Spleen (tissue), 13 donors: ENCODE results near the gene LBHD1. TPM values are rescaled to one million over a fixed set of nuclear protein-coding genes. Genes with fewer than 3 reads are reported as not detected.
A peak's percentile ranks its signal among the peaks of the same experiment; 100 is the strongest.

ENCODE experiments used
- DNase-seq: peaks from one replicate; pipeline ENCODE4 v3.0.0-alpha.2; 2020
- H3K27ac ChIP-seq, 8 donors: fragments of 200-600 bp; sonication (generic) in 7 of 8; 1 replicate in 4 of 8; 2 replicates in 4 of 8; pipeline versions ENCODE4 v1.5.0 to v1.8.0; 2016 to 2021; ENCODE audit warnings: inconsistent platforms in 4 of 8, mild to moderate bottlenecking in 4 of 8, moderate library complexity in 1 of 8
- H3K27me3 ChIP-seq, 7 donors: fragments of 200-600 bp; sonication (generic) in 6 of 7; replicated peaks in 1 of 7; 1 replicate in 4 of 7; 2 replicates in 3 of 7; pipeline versions ENCODE4 v1.5.0 to v1.8.0; 2016 to 2021; ENCODE audit warnings: inconsistent platforms in 3 of 7, mild to moderate bottlenecking in 1 of 7
- H3K36me3 ChIP-seq, 6 donors: fragments of 200-600 bp; sonication (generic) in 5 of 6; 1 replicate in 4 of 6; 2 replicates in 2 of 6; pipeline versions ENCODE4 v1.5.0 to v1.8.0; 2016 to 2021; ENCODE audit warnings: inconsistent platforms in 2 of 6
- H3K4me1 ChIP-seq, 6 donors: fragments of 200-600 bp; sonication (generic) in 5 of 6; 1 replicate in 3 of 6; 2 replicates in 3 of 6; pipeline versions ENCODE4 v1.5.0 to v1.8.0; 2016 to 2021; ENCODE audit warnings: inconsistent platforms in 3 of 6
- H3K4me3 ChIP-seq, 8 donors: fragments of 200-600 bp; sonication (generic) in 7 of 8; 1 replicate in 4 of 8; 2 replicates in 4 of 8; pipeline versions ENCODE4 v1.5.0 to v1.8.0; 2016 to 2021; ENCODE audit warnings: inconsistent platforms in 4 of 8, mild to moderate bottlenecking in 4 of 8, moderate library complexity in 2 of 8
- H3K9me3 ChIP-seq, 8 donors: fragments of 200-600 bp; sonication (generic) in 7 of 8; 1 replicate in 4 of 8; 2 replicates in 4 of 8; pipeline versions ENCODE4 v1.5.0 to v1.8.0; 2016 to 2021; ENCODE audit warnings: inconsistent platforms in 4 of 8
- POLR2A ChIP-seq, 3 donors: fragments of 450-650 bp; IDR thresholded peaks; one replicate each; pipeline ENCODE4 v1.5.1; 2017; ENCODE audit warnings: antibody characterized with exemption in 3 of 3, mild to moderate bottlenecking in 1 of 3
- POLR2AphosphoS5 ChIP-seq, 3 donors: sonication (generic); formaldehyde crosslinking; IDR thresholded peaks; one replicate each; pipeline ENCODE4 v1.5.1; 2017; ENCODE audit warnings: antibody characterized with exemption in 3 of 3
- WGBS, 5 donors: extraction: QIAGEN DNeasy Blood & Tissue Kit in 3 of 5; methylation state at CpG; one replicate each; pipeline versions ENCODE4 v1.1.5 to v1.1.7; 2013 to 2018; 5-methylcytosine and 5-hydroxymethylcytosine counted together
- intact Hi-C: fragments of 100-400 bp; cut with DNase I; formaldehyde crosslinking; loops from one replicate; pipeline ENCODE4 v1.15.0; 2023; ENCODE audit warnings: low total_unique reads
- long read RNA-seq, 2 donors: transcript quantifications; one replicate each; lab custom pipeline, GENCODE V29; 2026
- polyA plus RNA-seq, 3 donors: library from polyadenylated mRNA; stranded (reverse); fragments of 200-250 nt; gene quantifications; one replicate each; pipeline ENCODE4 v1.2.1, GENCODE V29; 2013
- total RNA-seq, 7 donors: library from RNA; depleted of rRNA in 3 of 7; stranded (reverse); fragments of >200 nt in 3 of 7; fragmentation: NEBNext Ultra II Directional in 4 of 7; extraction: Animal tissue kit (Norgen Biotek cat#: 25700) in 4 of 7; gene quantifications; one replicate each; pipeline versions ENCODE4 v1.1.0 to v1.2.1, GENCODE V29; 2016 to 2021
- TF ChIP-seq, protein P1 (sequence below), 11 experiments: fragments of 200-600 bp in 7 of 11; fragments of 450-650 bp in 4 of 11; sonication (generic) in 4 of 11; IDR thresholded peaks in 8 of 11; conservative IDR thresholded peaks in 3 of 11; 1 replicate in 7 of 11; 2 replicates in 4 of 11; pipeline versions ENCODE4 v1.4.0 to v1.8.0; 2016 to 2021; ENCODE audit warnings: antibody characterized with exemption in 11 of 11, inconsistent platforms in 4 of 11, mild to moderate bottlenecking in 1 of 11
- donor health status: healthy with polysubstance abuse.
- donor health status: DM: no; HTN: no; CAD: no; lungs with moderate emphysema.
- donor health status: DM: no; HTN: no; CAD: no.
- donor health status: Bipolar disorder and iron deficiency.
- donor health status: healthy.
- donor health status: DM: no; HTN: no; CAD: no.
- donor health status: DM: yes; HTN: yes; CAD: no.

The LBHD1 gene
- total RNA-seq (10 to 100 TPM in 6 of 7 donors, 1 to 10 TPM in 1; 10.0 to 20.2 (median 12.8) TPM), polyA plus RNA-seq (10 to 100 TPM in 2 of 3 donors, 1 to 10 TPM in 1; 7.3 to 21.2 (median 15.1) TPM)
- long read RNA-seq, donor 1 = 0 reads
- long read RNA-seq, donor 2 = 0 reads

DNA sequence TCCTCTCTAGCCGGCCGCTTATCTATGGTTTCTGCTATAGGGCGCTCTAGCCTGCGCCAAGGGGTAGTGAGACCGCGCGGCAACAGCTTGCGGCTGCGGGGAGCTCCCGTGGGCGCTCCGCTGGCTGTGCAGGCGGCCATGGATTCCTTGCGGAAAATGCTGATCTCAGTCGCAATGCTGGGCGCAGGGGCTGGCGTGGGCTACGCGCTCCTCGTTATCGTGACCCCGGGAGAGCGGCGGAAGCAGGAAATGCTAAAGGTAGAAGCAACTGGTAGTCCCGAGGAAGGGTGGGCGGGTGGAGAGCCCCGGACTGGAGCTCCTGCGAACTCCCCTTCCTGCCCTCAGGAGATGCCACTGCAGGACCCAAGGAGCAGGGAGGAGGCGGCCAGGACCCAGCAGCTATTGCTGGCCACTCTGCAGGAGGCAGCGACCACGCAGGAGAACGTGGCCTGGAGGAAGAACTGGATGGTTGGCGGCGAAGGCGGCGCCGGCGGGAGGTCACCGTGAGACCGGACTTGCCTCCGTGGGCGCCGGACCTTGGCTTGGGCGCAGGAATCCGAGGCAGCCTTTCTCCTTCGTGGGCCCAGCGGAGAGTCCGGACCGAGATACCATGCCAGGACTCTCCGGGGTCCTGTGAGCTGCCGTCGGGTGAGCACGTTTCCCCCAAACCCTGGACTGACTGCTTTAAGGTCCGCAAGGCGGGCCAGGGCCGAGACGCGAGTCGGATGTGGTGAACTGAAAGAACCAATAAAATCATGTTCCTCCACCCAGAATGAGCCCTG lies at the start of gene LBHD1, which contains the start of gene UQCC3:
Gene LBHD1, minus strand, starts transcription at position 660 of the 782 bp plus-strand sequence. CDS start 2,236 bp downstream, outside the sequence.
Gene UQCC3, plus strand, starts transcription at position 66 of the 782 bp plus-strand sequence. Its CDS starts 73 bp downstream, at position 139.
- TF ChIP-seq POLR2A (IDR thresholded peaks at IDR 0.05) (peak in 1 of 3 donors; percentile 65), POLR2AphosphoS5 (IDR thresholded peaks at IDR 0.05) (peak; percentile 76 to 88 (median 86))
- TF ChIP-seq, protein P1, sequence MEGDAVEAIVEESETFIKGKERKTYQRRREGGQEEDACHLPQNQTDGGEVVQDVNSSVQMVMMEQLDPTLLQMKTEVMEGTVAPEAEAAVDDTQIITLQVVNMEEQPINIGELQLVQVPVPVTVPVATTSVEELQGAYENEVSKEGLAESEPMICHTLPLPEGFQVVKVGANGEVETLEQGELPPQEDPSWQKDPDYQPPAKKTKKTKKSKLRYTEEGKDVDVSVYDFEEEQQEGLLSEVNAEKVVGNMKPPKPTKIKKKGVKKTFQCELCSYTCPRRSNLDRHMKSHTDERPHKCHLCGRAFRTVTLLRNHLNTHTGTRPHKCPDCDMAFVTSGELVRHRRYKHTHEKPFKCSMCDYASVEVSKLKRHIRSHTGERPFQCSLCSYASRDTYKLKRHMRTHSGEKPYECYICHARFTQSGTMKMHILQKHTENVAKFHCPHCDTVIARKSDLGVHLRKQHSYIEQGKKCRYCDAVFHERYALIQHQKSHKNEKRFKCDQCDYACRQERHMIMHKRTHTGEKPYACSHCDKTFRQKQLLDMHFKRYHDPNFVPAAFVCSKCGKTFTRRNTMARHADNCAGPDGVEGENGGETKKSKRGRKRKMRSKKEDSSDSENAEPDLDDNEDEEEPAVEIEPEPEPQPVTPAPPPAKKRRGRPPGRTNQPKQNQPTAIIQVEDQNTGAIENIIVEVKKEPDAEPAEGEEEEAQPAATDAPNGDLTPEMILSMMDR (IDR thresholded peaks at IDR 0.05 in 8 of 11, conservative IDR thresholded peaks at IDR 0.05 in 3 of 11) = peak in 1 of 11 experiments; percentile 3
- H3K36me3 ChIP-seq = peaks cover 0 to 54% (median 28%) of the 10 kb centered on the region in 6 donors
- WGBS, 5 donors = 0 to 1% (median 0%) methylated on average over 32 to 59 of the region's 59 CpGs
- H3K4me1 ChIP-seq = peaks cover 25 to 91% (median 68%) of the 10 kb centered on the region in 6 donors
- intact Hi-C loops = loop anchor here (10.0 kb wide), 1 partner anchor 77 kb away; the partner anchor contains the start of gene TUT1
- H3K9me3 ChIP-seq = no peaks in the 10 kb centered on the region
- no peaks in the 10 kb centered on the region for H3K27me3 ChIP-seq
- H3K27ac ChIP-seq = peak within 1 kb of the TSS; percentile 86 to 96 (median 94)
- peak; percentile 92 for DNase-seq
- peak within 1 kb of the TSS; percentile 76 to 96 (median 93) for H3K4me3 ChIP-seq

DNA sequence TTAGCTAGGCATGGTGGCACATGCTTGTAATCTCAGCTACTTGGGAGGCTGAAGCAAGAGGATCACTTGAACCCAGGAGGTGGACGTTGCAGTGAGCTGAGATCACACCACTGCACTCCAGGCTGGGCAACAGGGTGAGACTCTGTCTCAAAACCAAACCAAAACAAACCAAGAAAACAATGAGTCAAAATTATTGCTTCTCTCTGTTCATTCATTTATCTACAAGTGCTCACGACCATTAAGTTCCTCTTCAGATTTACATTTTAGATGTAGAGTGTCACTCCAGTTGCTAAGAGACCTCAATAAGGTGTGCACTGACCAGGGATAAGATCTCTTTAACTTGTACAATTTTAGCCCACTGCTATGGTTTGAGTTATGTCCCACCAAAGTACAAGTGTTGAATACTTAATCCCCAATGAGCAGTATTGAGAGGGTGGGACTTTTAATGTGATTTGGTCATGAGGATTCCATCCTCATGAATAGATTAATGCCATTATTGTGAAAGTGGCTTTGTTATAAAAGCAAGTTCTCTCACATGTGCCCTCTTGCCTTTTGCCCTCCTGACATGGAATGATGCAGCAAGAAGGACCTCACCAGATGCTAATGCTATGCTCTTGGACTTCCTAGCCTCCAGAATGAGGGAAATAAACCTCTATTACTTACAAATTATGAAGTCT lies 47.4 kb upstream of the LBHD1 start:
- peaks cover 7 to 90% (median 34%) of the 10 kb centered on the region in 6 donors for H3K4me1 ChIP-seq
- intact Hi-C loops = no loop called here
- TF ChIP-seq, protein P1 (IDR thresholded peaks at IDR 0.05 in 8 of 11, conservative IDR thresholded peaks at IDR 0.05 in 3 of 11) = no peak
- TF ChIP-seq POLR2AphosphoS5 (IDR thresholded peaks at IDR 0.05) = no peak
- TF ChIP-seq POLR2A (IDR thresholded peaks at IDR 0.05) = no peak
- H3K9me3 ChIP-seq = no peaks in the 10 kb centered on the region
- H3K36me3 ChIP-seq = peaks cover 23 to 100% (median 95%) of the 10 kb centered on the region in 6 donors
- H3K27ac ChIP-seq = no peak overlapping the region
- no peak for DNase-seq
- H3K4me3 ChIP-seq = no peak overlapping the region
- no peaks in the 10 kb centered on the region for H3K27me3 ChIP-seq
- 73 to 80% (median 75%) methylated on average over 2 of the region's 2 CpGs for WGBS, 5 donors

DNA sequence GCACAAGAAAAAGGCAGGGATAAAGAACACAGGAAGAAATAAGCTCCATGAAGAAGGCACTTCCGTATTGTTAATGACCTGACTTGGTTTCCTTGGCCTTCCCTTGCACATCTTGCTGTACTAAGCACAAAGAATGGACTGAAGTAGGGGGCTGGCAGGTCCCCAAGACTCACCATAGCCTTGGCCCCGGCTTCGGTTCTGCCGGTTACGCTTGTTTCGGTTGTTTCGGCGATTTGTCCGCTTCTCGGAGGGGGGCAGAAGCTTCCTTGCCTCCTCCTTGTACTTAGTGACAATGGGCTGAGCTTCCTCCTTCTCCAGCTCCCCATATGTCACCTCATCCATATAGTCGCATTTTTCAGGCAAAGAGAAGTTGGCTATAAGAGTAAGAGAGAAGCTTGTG lies 44.7 kb upstream of the LBHD1 start:
- TF ChIP-seq POLR2A (IDR thresholded peaks at IDR 0.05) (no peak), POLR2AphosphoS5 (IDR thresholded peaks at IDR 0.05) (peak in 2 of 3 donors; percentile 10 to 17)
- TF ChIP-seq, protein P1 (IDR thresholded peaks at IDR 0.05 in 8 of 11, conservative IDR thresholded peaks at IDR 0.05 in 3 of 11) = no peak
- 85 to 92% (median 88%) methylated on average over 11 of the region's 11 CpGs for WGBS, 5 donors
- DNase-seq = no peak

More for the DNA sequence above, 44.7 kb upstream of the LBHD1 start:
- Histone ChIP-seq H3K36me3 (peaks cover 12 to 100% (median 96%) of the 10 kb centered on the region in 6 donors), H3K4me1 (peaks cover 0 to 90% (median 27%) of the 10 kb centered on the region in 6 donors), H3K9me3 (no peaks in the 10 kb centered on the region), H3K4me3 (no peak overlapping the region), H3K27ac (peak overlapping the region in 1 of 8 donors; percentile 31), H3K27me3 (no peaks in the 10 kb centered on the region)
- intact Hi-C loops = no loop called here
